Stimulated activated CD8-positive, alpha-beta memory T cell treated with anti-CD3 and anti-CD28 coated beads, Interleukin-7, amount 100 ng/mL, for 24 hours (primary cell): ENCODE data around the gene KBTBD4.

Source experiments
- DNase-seq: peaks from one replicate; pipeline ENCODE4 v3.0.0-alpha.2; 2020; ENCODE audit warnings: low read depth

The KBTBD4 gene

GRCh38 chr11:47578524-47579494 is at the start of gene KBTBD4, which contains the start of gene NDUFS3:
Gene KBTBD4, minus strand, starts transcription at chr11:47578970. Its CDS starts 19 bp downstream, at chr11:47578951.
Gene NDUFS3, plus strand, starts transcription at chr11:47579074. Its CDS starts 18 bp downstream, at chr11:47579092.
- peak; percentile 82 for DNase-seq

- no peak for DNase-seq
Measured at GRCh38 chr11:47628026-47628425, 49.3 kb upstream of the KBTBD4 start.

- no peak for DNase-seq
Measured at GRCh38 chr11:47626234-47626633, 47.5 kb upstream of the KBTBD4 start.

- DNase-seq, result no peak
Measured at GRCh38 chr11:47620836-47621378, 42.1 kb upstream of the KBTBD4 start.

- DNase-seq, result no peak
Measured at GRCh38 chr11:47617417-47617809, 38.6 kb upstream of the KBTBD4 start.

GRCh38 chr11:47616726-47617416 is 38.1 kb upstream of the KBTBD4 start:
- no peak for DNase-seq

GRCh38 chr11:47615249-47615648 is 36.5 kb upstream of the KBTBD4 start:
- no peak for DNase-seq

GRCh38 chr11:47611348-47611794 is 32.6 kb upstream of the KBTBD4 start:
- DNase-seq, result no peak

GRCh38 chr11:47609675-47610074 is 30.9 kb upstream of the KBTBD4 start:
- DNase-seq, result no peak

GRCh38 chr11:47607380-47607779 is 28.6 kb upstream of the KBTBD4 start:
- no peak for DNase-seq

GRCh38 chr11:47606731-47607130 is 28.0 kb upstream of the KBTBD4 start:
- DNase-seq, result no peak

GRCh38 chr11:47605921-47606320 is 27.2 kb upstream of the KBTBD4 start:
- DNase-seq, result no peak

GRCh38 chr11:47603295-47603694 is 24.5 kb upstream of the KBTBD4 start:
- no peak for DNase-seq

GRCh38 chr11:47599902-47600301 is 21.1 kb upstream of the KBTBD4 start:
- no peak for DNase-seq

- no peak for DNase-seq
Measured at GRCh38 chr11:47595967-47596366, 17.2 kb upstream of the KBTBD4 start.

- DNase-seq, result no peak
Measured at GRCh38 chr11:47595029-47595428, 16.3 kb upstream of the KBTBD4 start.

GRCh38 chr11:47593934-47594855 is 15.4 kb upstream of the KBTBD4 start, which contains the start of gene C1QTNF4:
Gene C1QTNF4, minus strand, starts transcription at chr11:47594411. Its CDS starts 3,601 bp downstream, at chr11:47590810.
- DNase-seq, result no peak

- DNase-seq, result no peak
Measured at GRCh38 chr11:47593492-47593933, 14.7 kb upstream of the KBTBD4 start.

GRCh38 chr11:47592970-47593369 is 14.2 kb upstream of the KBTBD4 start:
- DNase-seq, result no peak

- DNase-seq, result no peak
Measured at GRCh38 chr11:47592251-47592650, 13.5 kb upstream of the KBTBD4 start.

GRCh38 chr11:47591764-47592163 is 13.0 kb upstream of the KBTBD4 start:
- DNase-seq, result no peak
